Activated CD4-positive, CD25-positive, alpha-beta regulatory T cell treated with anti-CD3 and anti-CD28 coated beads, Interleukin-2, amount 50 U/mL, for 24 hours (primary cell): Measurements from ENCODE around the gene CNTN5.

Experiments used
- ATAC-seq, 2 donors: fragments of 150-1000 bp; cut with Tn5 transposase; one replicate each; pipeline ENCODE4 v1.10.0; 2021; ENCODE audit warnings: mild to moderate bottlenecking in 1 of 2, moderate library complexity in 1 of 2

Gene CNTN5

GRCh38 chr11:99531468-99531867 lies 510.7 kb downstream of the CNTN5 start:
- ATAC-seq = no peak

GRCh38 chr11:99534812-99535211 lies 514.1 kb downstream of the CNTN5 start:
- no peak for ATAC-seq

- no peak for ATAC-seq
Measured at GRCh38 chr11:99535406-99535805, 514.7 kb downstream of the CNTN5 start.

GRCh38 chr11:99535819-99536218 lies 515.1 kb downstream of the CNTN5 start:
- ATAC-seq = no peak

GRCh38 chr11:99537681-99538080 lies 516.9 kb downstream of the CNTN5 start:
- no peak for ATAC-seq

- no peak for ATAC-seq
Measured at GRCh38 chr11:99545616-99546015, 524.9 kb downstream of the CNTN5 start.

- ATAC-seq = no peak
Measured at GRCh38 chr11:99548264-99548663, 527.5 kb downstream of the CNTN5 start.

- ATAC-seq = no peak
Measured at GRCh38 chr11:99554232-99554903, 533.6 kb downstream of the CNTN5 start.

- no peak for ATAC-seq
Measured at GRCh38 chr11:99555486-99555885, 534.7 kb downstream of the CNTN5 start.

- ATAC-seq = no peak
Measured at GRCh38 chr11:99565333-99565732, 544.6 kb downstream of the CNTN5 start.

GRCh38 chr11:99567334-99567956 lies 546.7 kb downstream of the CNTN5 start:
- ATAC-seq = no peak

- no peak for ATAC-seq
Measured at GRCh38 chr11:99568808-99569207, 548.1 kb downstream of the CNTN5 start.

- no peak for ATAC-seq
Measured at GRCh38 chr11:99571094-99571493, 550.3 kb downstream of the CNTN5 start.

GRCh38 chr11:99584830-99585229 lies 564.1 kb downstream of the CNTN5 start:
- no peak for ATAC-seq

GRCh38 chr11:99585606-99586005 lies 564.9 kb downstream of the CNTN5 start:
- no peak for ATAC-seq

GRCh38 chr11:99589771-99590170 lies 569.0 kb downstream of the CNTN5 start:
- ATAC-seq = no peak

- no peak for ATAC-seq
Measured at GRCh38 chr11:99592266-99592665, 571.5 kb downstream of the CNTN5 start.

GRCh38 chr11:99593197-99593596 lies 572.4 kb downstream of the CNTN5 start:
- ATAC-seq = no peak

- no peak for ATAC-seq
Measured at GRCh38 chr11:99601179-99601578, 580.4 kb downstream of the CNTN5 start.

GRCh38 chr11:99614352-99614751 lies 593.6 kb downstream of the CNTN5 start:
- no peak for ATAC-seq

- ATAC-seq = no peak
Measured at GRCh38 chr11:99630629-99631028, 609.9 kb downstream of the CNTN5 start.

GRCh38 chr11:99631618-99632017 lies 610.9 kb downstream of the CNTN5 start:
- no peak for ATAC-seq

- ATAC-seq = no peak
Measured at GRCh38 chr11:99632969-99633368, 612.2 kb downstream of the CNTN5 start.

- ATAC-seq = no peak
Measured at GRCh38 chr11:99634581-99634980, 613.8 kb downstream of the CNTN5 start.

GRCh38 chr11:99638073-99638553 lies 617.4 kb downstream of the CNTN5 start:
- ATAC-seq = no peak
